Putamen (tissue), 1 donor: ENCODE data around the gene RLIM.

Experiments
- DNase-seq: peaks from one replicate; pipeline ENCODE4 v3.0.0-alpha.2; 2016; ENCODE audit warnings: low spot score

RLIM gene

DNA sequence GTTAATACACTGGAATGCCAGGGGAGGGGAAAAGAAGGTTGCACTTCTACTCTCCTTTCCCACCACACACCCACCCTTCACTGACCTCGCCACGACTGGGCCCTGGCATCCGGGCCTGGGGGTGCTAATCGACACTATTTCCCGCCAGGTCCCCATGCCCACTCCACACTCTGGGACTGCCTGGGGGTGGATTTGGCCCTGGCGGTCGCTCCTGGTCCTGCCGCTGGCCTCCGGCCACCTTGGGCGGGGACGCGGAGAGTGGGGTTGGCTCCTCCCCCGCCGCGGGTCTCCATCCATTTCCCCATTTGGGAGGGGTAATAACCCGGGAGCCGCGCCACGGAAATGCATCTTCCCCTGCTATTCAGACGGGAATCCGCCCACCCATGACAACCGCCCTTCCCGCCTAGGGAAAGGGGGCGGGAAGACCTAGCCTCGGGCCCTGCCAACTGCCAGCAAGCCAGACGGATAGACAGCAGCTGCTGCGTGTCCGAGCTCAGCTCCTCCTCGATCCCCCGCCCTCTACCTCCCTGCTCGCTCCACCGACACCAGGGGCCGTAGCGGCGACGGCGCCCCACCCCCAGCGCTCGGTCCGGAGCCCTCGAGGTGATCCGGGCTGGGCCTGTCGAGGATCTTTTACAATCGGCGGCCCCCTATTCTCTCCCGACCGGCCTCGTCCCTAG is 78.1 kb downstream of the RLIM start:
- DNase-seq = peak; percentile 45

DNA sequence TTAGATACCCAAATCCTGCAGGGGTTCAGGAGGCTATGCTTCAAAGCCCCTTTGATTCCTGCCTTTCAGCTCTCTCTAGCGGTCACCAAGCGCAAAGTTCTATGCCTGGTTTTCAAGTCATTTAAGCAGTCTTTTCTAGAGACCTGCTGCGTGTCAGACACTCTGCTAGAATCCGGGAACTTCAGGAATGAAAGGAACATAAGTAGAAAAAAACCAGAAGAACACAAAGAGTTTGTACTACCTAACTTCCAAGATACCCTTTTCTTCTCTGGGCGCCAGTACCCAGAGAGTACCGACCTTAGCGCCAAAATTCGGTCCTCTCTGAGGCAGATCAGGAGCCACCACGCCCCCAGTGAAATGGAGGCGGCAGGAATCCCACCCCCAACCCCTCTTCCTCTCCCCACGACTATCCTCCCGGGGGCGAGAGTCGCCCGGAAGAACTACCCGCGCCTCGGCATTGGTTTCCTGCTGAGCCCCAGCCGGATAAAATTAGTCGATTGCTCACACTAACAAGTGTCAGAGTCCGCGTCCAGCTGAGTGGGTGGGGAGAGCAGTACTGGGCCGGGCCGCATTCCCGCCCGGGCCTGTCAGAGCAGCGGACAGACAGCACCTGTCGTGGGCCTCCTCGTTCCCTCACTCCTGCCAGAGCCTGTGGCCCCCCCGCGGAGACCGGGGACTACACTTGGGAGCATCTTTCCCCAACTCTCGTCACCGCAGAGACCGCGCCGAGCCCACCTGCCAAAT is 78.8 kb downstream of the RLIM start:
- peak; percentile 65 for DNase-seq
